Esophagus squamous epithelium (tissue), 5 donors: ENCODE measurements around the gene CD200. TPM values are rescaled to one million over a fixed set of nuclear protein-coding genes. Genes with fewer than 3 reads are reported as not detected.

Experiments used
- DNase-seq: peaks from one replicate; lab custom pipeline; 2025; lab: John Stamatoyannopoulos, UW
- H3K27ac ChIP-seq, 4 donors: fragments of 200-600 bp; sonication (generic); one replicate each; pipeline ENCODE4 v1.5.1; 2016 to 2019; ENCODE audit warnings: mild to moderate bottlenecking in 1 of 4
- H3K27me3 ChIP-seq, 4 donors: fragments of 200-600 bp; sonication (generic); 1 replicate in 3 of 4; 2 replicates in 1 of 4; pipeline versions ENCODE4 v1.5.1 to v1.6.0; 2017 to 2021; ENCODE audit warnings: antibody characterized with exemption in 1 of 4
- H3K36me3 ChIP-seq, 3 donors: fragments of 200-600 bp; sonication (generic); one replicate each; pipeline ENCODE4 v1.5.1; 2016 to 2019
- H3K4me1 ChIP-seq, 3 donors: fragments of 200-600 bp; sonication (generic); one replicate each; pipeline ENCODE4 v1.5.1; 2017 to 2019
- H3K4me3 ChIP-seq, 4 donors: fragments of 200-600 bp; sonication (generic); 1 replicate in 3 of 4; 2 replicates in 1 of 4; pipeline ENCODE4 v1.5.1; 2016 to 2019; ENCODE audit warnings: mild to moderate bottlenecking in 2 of 4, moderate library complexity in 1 of 4
- H3K9me3 ChIP-seq, 3 donors: fragments of 200-600 bp; sonication (generic); one replicate each; pipeline ENCODE4 v1.5.1; 2016 to 2019
- POLR2A ChIP-seq, 4 donors: fragments of 450-650 bp; IDR thresholded peaks; one replicate each; pipeline ENCODE4 v1.6.1; 2017; ENCODE audit warnings: antibody characterized with exemption in 4 of 4, mild to moderate bottlenecking in 4 of 4, moderate library complexity in 3 of 4
- WGBS, 2 donors: methylation state at CpG; one replicate each; pipeline ENCODE4 v1.1.5; 2018; 5-methylcytosine and 5-hydroxymethylcytosine counted together
- intact Hi-C: fragments of 100-400 bp; cut with DNase I; formaldehyde crosslinking; loops from one replicate; pipeline ENCODE4 v1.15.0; 2022
- total RNA-seq, 4 donors: library from RNA; depleted of rRNA; stranded (reverse); fragments of >200 nt; gene quantifications; one replicate each; pipeline ENCODE4 v1.1.0, GENCODE V29; 2016
- TF ChIP-seq, protein P1 (sequence below), 6 experiments: fragments of 450-650 bp in 4 of 6; fragments of 200-600 bp in 2 of 6; sonication (generic) in 2 of 6; IDR thresholded peaks; one replicate each; pipeline ENCODE4 v1.5.1; 2016 to 2019; ENCODE audit warnings: antibody characterized with exemption in 6 of 6, mild to moderate bottlenecking in 4 of 6, moderate library complexity in 4 of 6
- donor health status: DM: yes; HTN: yes; CAD: no.

CD200 gene
- total RNA-seq, 4 donors from 2014 or later = 0.27 to 8.4 (median 1.4) TPM

DNA sequence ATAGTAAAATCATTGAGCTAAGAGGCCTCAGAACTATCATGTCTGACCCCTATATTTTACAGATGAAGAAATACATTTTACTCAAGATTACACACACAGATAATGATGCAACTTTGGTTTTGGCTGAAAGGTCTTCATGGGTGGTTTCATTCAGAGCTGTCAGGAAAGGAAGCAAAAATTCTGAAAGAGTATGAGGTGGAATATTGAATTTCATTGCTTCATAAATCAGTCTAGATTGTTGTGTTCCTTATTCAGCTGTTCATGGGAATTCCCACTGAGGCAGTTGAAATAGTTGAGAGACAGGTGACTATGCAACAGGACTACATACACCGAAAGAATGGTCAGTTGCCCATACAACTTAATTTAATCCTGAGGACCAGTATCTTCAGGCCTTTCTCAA, 39.4 kb downstream of the CD200 start:
- no peak overlapping the region for H3K27ac ChIP-seq
- 83 to 91% methylated on average over 1 of the region's 1 CpG for WGBS, 2 donors

DNA sequence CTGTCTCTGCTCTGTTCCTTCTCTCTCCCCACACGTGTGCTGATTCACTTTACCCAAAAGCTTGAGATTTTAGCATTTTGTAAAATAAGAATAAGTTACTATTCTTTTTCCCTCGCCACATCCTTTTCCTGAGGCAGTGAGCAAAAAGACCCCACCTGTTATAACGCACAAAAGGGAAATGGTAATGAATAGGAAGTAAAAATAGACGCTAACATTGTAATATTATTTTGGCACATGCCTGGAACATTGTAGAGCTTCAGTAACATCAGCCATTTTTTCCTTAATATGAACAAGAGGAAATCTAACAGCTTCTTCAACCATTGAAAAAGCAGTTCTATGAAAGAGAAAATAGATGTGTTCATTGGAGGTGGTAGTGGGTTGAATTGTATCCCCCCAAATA, 40.5 kb downstream of the CD200 start:
- Histone ChIP-seq H3K36me3 (no peaks in the 10 kb centered on the region), H3K4me3 (no peak overlapping the region), H3K27me3 (no peaks in the 10 kb centered on the region), H3K9me3 (no peaks in the 10 kb centered on the region), H3K27ac (peak overlapping the region in 2 of 4 donors; percentile 18 to 21), H3K4me1 (peaks cover 0 to 36% (median 22%) of the 10 kb centered on the region in 3 donors)
- TF ChIP-seq, protein P1, sequence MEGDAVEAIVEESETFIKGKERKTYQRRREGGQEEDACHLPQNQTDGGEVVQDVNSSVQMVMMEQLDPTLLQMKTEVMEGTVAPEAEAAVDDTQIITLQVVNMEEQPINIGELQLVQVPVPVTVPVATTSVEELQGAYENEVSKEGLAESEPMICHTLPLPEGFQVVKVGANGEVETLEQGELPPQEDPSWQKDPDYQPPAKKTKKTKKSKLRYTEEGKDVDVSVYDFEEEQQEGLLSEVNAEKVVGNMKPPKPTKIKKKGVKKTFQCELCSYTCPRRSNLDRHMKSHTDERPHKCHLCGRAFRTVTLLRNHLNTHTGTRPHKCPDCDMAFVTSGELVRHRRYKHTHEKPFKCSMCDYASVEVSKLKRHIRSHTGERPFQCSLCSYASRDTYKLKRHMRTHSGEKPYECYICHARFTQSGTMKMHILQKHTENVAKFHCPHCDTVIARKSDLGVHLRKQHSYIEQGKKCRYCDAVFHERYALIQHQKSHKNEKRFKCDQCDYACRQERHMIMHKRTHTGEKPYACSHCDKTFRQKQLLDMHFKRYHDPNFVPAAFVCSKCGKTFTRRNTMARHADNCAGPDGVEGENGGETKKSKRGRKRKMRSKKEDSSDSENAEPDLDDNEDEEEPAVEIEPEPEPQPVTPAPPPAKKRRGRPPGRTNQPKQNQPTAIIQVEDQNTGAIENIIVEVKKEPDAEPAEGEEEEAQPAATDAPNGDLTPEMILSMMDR (IDR thresholded peaks at IDR 0.05) = no peak
- no peak for TF ChIP-seq POLR2A (IDR thresholded peaks at IDR 0.05)
- 63 to 68% methylated on average over 4 of the region's 4 CpGs for WGBS, 2 donors
- intact Hi-C loops = no loop called here
- no peak for DNase-seq

More for the DNA sequence above, 39.4 kb downstream of the CD200 start:
- Histone ChIP-seq H3K9me3 (no peaks in the 10 kb centered on the region), H3K4me3 (no peak overlapping the region), H3K4me1 (peaks cover 0 to 26% (median 11%) of the 10 kb centered on the region in 3 donors), H3K36me3 (no peaks in the 10 kb centered on the region), H3K27me3 (no peaks in the 10 kb centered on the region)
- intact Hi-C loops = no loop called here
- TF ChIP-seq POLR2A (IDR thresholded peaks at IDR 0.05) = no peak
- TF ChIP-seq, protein P1 (IDR thresholded peaks at IDR 0.05) = no peak
- DNase-seq = no peak

DNA sequence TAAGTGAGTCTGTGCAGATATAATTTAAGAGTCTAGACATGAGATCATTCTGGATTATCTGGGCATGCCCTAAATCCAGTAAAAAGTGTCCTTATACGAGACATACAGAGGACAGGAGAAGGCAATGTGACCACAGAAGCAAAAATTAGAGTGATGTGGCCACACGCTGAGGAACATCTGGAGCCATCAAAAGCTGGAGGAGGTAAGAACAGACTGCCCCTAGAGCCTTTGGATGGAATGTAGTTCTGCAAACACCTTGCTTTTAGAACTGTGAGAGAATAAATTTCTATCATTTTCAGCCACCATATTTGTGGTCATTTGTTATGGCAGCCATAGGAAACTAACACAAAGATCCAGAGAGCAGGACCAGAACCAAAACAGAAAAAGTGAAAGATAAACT, 41.0 kb downstream of the CD200 start:
- Histone ChIP-seq H3K9me3 (no peaks in the 10 kb centered on the region), H3K4me3 (no peak overlapping the region), H3K36me3 (no peaks in the 10 kb centered on the region), H3K4me1 (peaks cover 0 to 41% (median 26%) of the 10 kb centered on the region in 3 donors), H3K27me3 (no peaks in the 10 kb centered on the region), H3K27ac (peak overlapping the region in 3 of 4 donors; percentile 16 to 21 (median 18))
- TF ChIP-seq, protein P1 (IDR thresholded peaks at IDR 0.05) = no peak
- no peak for TF ChIP-seq POLR2A (IDR thresholded peaks at IDR 0.05)
- 69 to 84% methylated on average over 2 of the region's 2 CpGs for whole genome bisulfite sequencing, 2 donors
- intact Hi-C loops = no loop called here
- DNase-seq = no peak

DNA sequence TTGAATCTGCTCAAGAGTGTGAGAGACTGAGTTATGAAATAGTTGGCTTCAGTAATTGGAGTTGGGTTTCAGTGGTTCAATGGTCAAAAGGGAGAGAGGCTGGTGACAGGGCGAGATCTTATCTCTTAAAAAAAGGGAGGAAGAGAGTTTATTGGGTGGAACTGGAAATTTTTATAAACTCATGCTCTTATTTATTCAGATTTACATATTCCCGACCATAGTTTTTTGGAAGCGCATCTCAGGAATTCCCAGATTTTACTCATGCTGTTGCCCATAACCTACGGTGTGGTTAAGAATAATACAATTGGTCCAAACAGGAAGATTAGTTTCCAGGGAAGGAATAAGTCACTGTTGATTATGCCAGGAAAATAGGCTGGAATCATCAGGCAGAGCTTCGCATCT, 41.4 kb downstream of the CD200 start:
- WGBS, 2 donors = 67 to 82% methylated on average over 5 of the region's 5 CpGs
- peaks cover 0 to 45% (median 26%) of the 10 kb centered on the region in 3 donors for H3K4me1 ChIP-seq
- intact Hi-C loops = no loop called here
- H3K9me3 ChIP-seq = no peaks in the 10 kb centered on the region
- H3K36me3 ChIP-seq = no peaks in the 10 kb centered on the region
- H3K27me3 ChIP-seq = no peaks in the 10 kb centered on the region
- no peak for TF ChIP-seq POLR2A (IDR thresholded peaks at IDR 0.05)
- TF ChIP-seq, protein P1 (IDR thresholded peaks at IDR 0.05) = no peak
- no peak overlapping the region for H3K4me3 ChIP-seq
- no peak for DNase-seq
- H3K27ac ChIP-seq = peak overlapping the region in 3 of 4 donors; percentile 16 to 21 (median 18)

DNA sequence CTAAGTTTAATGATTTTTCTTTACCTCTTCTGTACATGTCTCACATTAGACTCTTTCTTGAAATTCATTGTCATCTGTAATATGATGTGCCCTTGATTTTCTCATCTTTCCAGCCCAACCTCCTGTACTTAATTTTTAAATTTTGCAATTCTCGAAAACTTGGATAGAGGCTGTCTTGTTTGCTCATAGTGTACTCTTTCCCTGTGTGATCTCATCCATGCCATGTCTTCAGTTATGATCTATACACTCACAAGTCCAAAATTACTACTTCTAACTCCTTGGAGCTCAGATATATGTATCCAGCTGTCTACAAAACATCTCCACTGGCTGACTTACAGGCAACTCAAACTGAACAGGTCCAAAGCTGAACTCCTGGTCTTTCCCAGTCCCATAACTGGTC, 42.2 kb downstream of the CD200 start:
- Histone ChIP-seq H3K36me3 (no peaks in the 10 kb centered on the region), H3K4me3 (no peak overlapping the region), H3K9me3 (no peaks in the 10 kb centered on the region), H3K4me1 (peaks cover 0 to 53% (median 30%) of the 10 kb centered on the region in 3 donors), H3K27ac (peak overlapping the region in 2 of 4 donors; percentile 18 to 30), H3K27me3 (no peaks in the 10 kb centered on the region)
- no peak for DNase-seq
- intact Hi-C loops = no loop called here
- 81 to 88% methylated on average over 1 of the region's 1 CpG for WGBS, 2 donors
- TF ChIP-seq POLR2A (IDR thresholded peaks at IDR 0.05) = no peak
- TF ChIP-seq, protein P1 (IDR thresholded peaks at IDR 0.05) = no peak
